NB4 (cell line): ENCODE results near the gene MOXD1.

ENCODE experiments used
- POLR2A ChIP-seq: IDR thresholded peaks from 2 replicates; pipeline ENCODE4 v1.6.1; 2011; ENCODE audit warnings: mild to moderate bottlenecking; ENCODE audit not compliant: insufficient read length; ENCODE audit errors: extremely low read depth
- TF ChIP-seq, protein P1 (sequence below): IDR thresholded peaks from one replicate; pipeline ENCODE4 v1.5.1; 2012; ENCODE audit warnings: low read depth, low read length

- TF ChIP-seq POLR2A, result no peak
- TF ChIP-seq, protein P1, sequence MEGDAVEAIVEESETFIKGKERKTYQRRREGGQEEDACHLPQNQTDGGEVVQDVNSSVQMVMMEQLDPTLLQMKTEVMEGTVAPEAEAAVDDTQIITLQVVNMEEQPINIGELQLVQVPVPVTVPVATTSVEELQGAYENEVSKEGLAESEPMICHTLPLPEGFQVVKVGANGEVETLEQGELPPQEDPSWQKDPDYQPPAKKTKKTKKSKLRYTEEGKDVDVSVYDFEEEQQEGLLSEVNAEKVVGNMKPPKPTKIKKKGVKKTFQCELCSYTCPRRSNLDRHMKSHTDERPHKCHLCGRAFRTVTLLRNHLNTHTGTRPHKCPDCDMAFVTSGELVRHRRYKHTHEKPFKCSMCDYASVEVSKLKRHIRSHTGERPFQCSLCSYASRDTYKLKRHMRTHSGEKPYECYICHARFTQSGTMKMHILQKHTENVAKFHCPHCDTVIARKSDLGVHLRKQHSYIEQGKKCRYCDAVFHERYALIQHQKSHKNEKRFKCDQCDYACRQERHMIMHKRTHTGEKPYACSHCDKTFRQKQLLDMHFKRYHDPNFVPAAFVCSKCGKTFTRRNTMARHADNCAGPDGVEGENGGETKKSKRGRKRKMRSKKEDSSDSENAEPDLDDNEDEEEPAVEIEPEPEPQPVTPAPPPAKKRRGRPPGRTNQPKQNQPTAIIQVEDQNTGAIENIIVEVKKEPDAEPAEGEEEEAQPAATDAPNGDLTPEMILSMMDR, result no peak
These were observed 70.5 kb downstream of the MOXD1 start for GRCh38 chr6:132330759-132331158.
